RPMI8226 (cell line): ENCODE results near the gene MATCAP1.
A peak's percentile ranks its signal among the peaks of the same experiment; 100 is the strongest.

Source experiments
- DNase-seq: peaks from one replicate; pipeline ENCODE4 v3.0.0-alpha.2; 2015

MATCAP1 gene

GRCh38 chr16:67155295-67156142 lies 28.2 kb downstream of the MATCAP1 start:
- DNase-seq: peak; percentile 89

GRCh38 chr16:67154578-67155294 lies 29.0 kb downstream of the MATCAP1 start:
- no peak for DNase-seq

- DNase-seq: no peak
Measured at GRCh38 chr16:67151431-67152097, 32.2 kb downstream of the MATCAP1 start.

- DNase-seq: peak; percentile 80
Measured at GRCh38 chr16:67150833-67151396, 32.8 kb downstream of the MATCAP1 start, which contains the start of gene B3GNT9. Gene B3GNT9, minus strand, starts transcription at chr16:67150998. Its CDS starts 513 bp downstream, at chr16:67150485.

- peak; percentile 58 for DNase-seq
Measured at GRCh38 chr16:67150047-67150832, 33.5 kb downstream of the MATCAP1 start.

GRCh38 chr16:67149276-67150046 lies 34.3 kb downstream of the MATCAP1 start:
- DNase-seq: no peak

GRCh38 chr16:67148656-67149275 lies 35.0 kb downstream of the MATCAP1 start:
- DNase-seq: no peak

- no peak for DNase-seq
Measured at GRCh38 chr16:67148221-67148620, 35.5 kb downstream of the MATCAP1 start.

- DNase-seq: no peak
Measured at GRCh38 chr16:67147437-67148140, 36.2 kb downstream of the MATCAP1 start.

- DNase-seq: no peak
Measured at GRCh38 chr16:67146523-67147357, 37.0 kb downstream of the MATCAP1 start.

- DNase-seq: no peak
Measured at GRCh38 chr16:67145746-67146145, 38.0 kb downstream of the MATCAP1 start.

- DNase-seq: no peak
Measured at GRCh38 chr16:67144943-67145342, 38.8 kb downstream of the MATCAP1 start.

- no peak for DNase-seq
Measured at GRCh38 chr16:67142342-67142741, 41.4 kb downstream of the MATCAP1 start.

GRCh38 chr16:67141391-67141790 lies 42.4 kb downstream of the MATCAP1 start:
- no peak for DNase-seq

- no peak for DNase-seq
Measured at GRCh38 chr16:67137605-67138004, 46.2 kb downstream of the MATCAP1 start.

- no peak for DNase-seq
Measured at GRCh38 chr16:67129422-67129821, 54.3 kb downstream of the MATCAP1 start.

- no peak for DNase-seq
Measured at GRCh38 chr16:67128887-67129286, 54.9 kb downstream of the MATCAP1 start.

- DNase-seq: no peak
Measured at GRCh38 chr16:67128417-67128816, 55.3 kb downstream of the MATCAP1 start.
